COR-L47 (cell line): ENCODE measurements around the gene KIF1B.

Experiments
- DNase-seq: peaks from one replicate; lab custom pipeline; 2025; lab: John Stamatoyannopoulos, UW

KIF1B gene

GRCh38 chr1:10209905-10210810, at the start of gene KIF1B:
Gene KIF1B (plus strand): TSS chr1:10210570. CDS start chr1:10232329, 21,759 bp downstream.
- peak; percentile 96 for DNase-seq

- no peak for DNase-seq
Measured at GRCh38 chr1:10160907-10161490, 49.4 kb upstream of the KIF1B start.

GRCh38 chr1:10161541-10162290, 48.7 kb upstream of the KIF1B start:
- DNase-seq: no peak

DNA sequence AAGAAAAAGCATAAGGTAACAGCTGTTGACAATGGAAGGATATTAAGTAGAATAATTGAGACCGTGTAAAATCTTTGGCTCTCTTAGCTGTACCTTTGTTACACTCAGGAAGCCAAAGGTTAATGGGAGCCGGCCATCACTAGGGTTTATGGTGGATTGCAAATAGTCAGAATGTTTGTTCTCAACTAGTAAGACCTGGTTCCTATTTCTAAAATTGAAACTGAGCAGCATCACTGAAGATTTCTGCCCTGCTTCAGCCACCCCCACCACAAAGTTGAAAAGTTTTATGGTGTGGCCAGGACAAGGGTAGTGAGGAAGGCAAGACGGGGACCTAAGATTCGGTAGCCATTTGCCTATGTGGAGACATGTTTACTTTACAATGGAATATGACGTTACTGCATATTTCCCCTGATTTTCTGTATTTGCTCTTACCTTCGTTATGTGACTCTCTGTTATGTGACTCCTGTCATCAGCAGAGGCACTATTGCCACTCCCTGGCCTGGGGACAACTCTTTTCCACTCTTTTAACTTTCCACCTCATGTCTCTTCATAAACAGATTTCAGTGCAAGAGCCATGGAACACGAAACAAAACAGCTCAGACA, 41.4 kb upstream of the KIF1B start:
- DNase-seq: no peak

DNA sequence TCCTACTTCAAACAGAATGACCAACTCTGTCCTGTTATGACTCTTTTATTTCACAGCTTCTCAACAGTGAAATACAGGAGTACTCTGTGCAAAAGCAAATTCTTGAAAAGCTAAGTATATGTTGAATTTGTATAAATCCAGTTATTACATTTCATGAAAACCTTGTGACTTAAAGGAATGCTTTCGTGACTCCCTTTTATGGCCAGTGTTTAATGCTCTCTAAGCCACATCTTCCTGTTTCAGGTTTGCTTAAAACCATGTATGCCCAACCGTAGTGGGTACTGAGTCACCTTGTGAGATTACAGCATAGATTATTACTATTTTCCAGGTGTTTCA, 40.2 kb upstream of the KIF1B start:
- DNase-seq: no peak

DNA sequence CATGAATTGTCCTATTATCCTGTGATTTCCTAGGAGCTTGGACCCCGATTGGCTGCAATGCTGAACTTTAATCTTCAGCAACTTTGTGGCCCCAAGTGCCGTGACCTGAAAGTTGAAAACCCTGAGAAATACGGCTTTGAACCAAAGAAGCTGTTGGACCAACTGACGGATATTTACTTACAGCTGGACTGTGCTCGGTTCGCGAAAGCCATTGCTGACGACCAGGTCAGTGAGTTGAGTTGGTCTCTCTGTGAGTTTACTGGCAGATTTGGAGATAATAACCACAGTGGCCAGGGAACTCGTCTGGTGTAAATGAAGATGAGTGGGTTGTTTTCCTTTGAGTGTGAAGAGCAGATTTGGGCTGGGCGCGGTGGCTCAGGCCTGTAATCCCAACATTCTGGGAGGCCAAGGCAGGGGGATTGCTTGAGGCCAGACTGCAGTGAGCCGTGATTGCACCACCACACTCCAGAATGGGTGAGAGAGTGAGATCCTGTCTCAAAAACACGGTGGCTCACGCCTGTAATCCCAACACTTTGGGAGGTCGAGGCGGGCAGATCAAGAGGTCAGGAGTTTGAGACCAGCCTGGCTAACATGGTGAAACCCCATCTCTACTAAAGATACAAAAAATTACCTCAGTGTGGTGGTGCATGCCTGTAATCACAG, 39.1 kb upstream of the KIF1B start:
- no peak for DNase-seq

DNA sequence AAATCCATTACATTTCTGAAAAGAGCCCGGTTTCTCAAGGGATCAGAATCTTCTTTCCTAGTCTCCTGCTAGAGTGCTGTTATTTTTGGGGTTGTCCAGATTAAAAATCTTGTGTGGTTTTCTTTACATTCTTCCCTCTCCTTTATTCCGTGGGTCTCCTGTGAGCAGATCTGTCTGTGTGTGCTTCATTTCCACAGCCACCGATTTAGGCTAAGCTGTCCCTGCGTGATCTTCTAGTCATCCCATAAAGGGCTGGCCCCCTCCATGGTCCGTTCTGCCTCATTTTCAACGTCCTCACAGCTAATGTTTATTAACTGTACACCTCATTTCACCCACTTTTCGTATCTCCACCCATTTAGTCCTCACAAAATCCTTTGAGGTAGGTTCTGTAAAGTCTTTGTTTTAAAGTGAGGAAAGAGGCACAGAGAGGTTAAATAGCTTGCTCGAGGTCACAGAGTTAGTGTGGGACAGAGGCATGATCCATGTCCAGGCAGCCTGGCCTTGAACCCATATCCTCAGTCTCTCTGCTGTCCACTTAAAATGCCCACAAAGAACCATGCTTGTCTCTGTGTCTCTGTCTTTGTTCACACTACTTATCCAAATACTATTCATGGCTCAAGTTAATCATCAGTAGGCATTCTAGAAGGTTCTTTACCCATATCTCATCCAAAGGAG, 38.2 kb upstream of the KIF1B start:
- no peak for DNase-seq

- DNase-seq: no peak
Measured at GRCh38 chr1:10173582-10173981, 36.8 kb upstream of the KIF1B start.

DNA sequence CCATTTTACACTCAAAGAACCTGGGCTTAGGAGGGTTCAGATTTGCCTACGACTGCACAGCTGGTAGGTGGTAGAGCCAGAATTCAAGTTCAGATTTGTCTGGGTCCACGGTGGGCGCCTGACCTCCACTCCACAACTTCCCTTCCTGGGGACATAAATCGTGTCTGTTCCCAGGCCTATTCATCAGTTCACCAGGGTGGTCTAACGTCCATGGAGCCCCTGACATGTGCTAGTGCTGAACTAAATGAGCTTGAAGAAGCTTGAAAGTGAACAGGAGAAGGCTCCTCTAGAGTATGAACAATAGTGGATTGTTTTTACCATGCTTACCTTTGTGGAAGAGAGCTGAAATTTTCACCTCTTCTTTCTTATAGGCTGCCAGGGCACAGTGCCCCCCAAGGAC, 32.5 kb upstream of the KIF1B start:
- DNase-seq: no peak

DNA sequence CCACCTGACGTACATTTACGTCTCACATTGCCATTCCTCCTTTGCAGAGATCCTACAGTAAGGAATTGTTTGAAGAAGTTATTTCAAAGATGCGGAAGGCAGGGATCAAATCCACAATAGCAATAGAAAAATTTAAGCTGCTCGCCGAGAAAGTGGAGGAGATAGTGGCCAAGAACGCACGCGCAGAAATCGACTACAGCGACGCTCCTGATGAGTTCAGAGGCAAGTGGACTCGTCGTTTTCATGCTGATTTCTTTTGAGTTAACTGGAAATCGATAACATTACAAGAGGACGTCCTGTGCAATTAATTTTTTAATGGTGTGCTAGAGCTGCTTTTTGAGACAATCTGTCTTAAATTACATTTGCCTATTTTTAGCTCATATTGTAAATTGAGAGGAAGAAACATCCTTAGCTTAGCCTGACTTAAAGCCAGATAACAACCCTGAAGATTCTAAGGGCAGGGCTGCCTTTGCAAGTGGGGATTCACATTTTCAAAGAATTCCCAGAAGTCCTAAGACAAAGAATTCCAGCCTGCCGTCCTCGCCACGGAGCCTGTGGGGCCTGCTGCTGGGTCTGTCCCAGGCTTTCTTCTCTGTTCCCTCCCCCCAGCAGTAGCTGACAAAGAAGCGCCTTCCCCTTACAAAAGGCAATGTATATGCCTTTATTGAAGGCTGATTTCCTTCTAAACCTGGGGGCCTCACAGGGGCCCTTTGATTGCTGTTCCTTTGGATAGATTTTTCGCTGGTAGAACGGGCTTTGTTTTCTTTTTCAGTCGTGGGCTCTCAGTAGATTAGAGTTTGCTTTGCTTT, 31.6 kb upstream of the KIF1B start:
- no peak for DNase-seq

DNA sequence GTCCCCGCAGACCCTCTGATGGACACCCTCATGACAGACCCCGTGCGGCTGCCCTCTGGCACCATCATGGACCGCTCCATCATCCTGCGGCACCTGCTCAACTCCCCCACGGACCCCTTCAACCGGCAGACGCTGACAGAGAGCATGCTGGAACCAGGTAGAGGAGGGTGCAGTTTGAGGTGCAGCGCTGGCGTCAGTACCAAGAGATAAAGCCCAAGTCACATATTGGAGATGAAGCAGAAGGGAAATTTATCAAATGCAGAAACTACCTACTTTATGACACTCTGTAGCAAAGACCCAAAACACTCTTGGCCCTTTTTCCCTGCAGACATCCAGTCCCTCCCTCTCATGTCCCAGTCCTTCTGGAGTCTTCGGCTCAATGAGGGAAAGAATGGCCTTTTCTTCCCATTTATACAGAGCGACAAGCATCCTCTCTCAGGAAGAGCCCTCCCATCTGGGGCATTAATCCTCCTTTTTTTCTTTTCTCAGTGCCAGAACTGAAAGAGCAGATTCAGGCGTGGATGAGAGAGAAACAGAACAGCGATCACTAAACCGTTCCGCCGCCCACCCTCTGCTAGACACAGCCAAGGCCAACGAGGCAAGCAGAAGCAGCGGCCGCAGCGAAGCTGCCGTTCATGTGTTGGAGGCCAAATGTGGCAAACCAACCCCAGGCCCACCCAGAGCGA, 30.8 kb upstream of the KIF1B start:
- no peak for DNase-seq

DNA sequence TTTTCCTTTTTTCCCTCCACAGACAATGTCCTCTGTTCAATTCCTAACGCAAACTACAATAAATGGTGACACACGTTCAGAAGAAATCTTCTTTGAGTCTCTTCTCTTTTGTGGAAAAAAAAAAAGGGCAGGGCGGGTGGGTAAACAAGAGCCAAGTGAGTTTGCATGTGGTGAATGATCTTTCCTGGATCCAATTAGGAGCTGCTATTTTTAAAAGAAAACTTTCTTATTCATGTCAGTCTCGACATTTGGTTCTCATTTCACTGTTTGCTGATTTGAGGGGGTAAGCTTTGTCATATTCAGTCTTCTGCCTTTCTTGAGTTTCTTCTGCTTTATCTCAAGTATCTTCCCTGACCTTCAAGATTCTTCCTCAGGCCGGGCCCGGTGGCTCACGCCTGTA, 29.2 kb upstream of the KIF1B start:
- no peak for DNase-seq

- DNase-seq: no peak
Measured at GRCh38 chr1:10185759-10186158, 24.6 kb upstream of the KIF1B start.

DNA sequence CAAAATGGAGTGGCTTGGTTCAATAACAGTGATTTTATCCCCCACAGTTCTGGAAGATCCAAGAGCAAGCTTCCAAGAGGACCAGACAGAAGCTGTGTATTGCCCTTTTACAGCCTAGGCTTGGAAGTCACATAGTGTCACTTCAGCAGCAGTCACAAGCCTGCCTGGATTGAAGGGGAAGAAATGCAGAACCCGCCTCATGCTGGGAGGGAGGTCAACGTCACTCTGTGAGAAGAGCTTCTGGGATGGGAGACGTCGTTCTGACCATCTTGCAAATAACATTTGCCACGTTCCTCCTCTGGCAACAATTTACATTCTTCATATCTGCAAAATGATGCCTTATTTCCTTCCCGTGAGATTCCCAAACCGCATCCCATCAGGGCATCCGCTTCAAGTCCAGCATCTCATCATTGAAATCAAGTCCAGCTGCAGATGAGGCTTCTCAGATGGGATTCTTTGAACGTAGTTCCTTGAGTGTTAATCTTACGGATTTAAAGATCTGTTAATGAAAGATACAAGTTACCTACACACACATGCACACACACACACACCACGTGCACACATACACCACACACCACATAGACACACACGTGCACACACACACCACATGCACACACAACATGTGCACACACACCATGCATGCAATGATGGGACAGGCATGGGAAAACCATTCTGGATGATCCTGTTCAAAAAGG, 23.9 kb upstream of the KIF1B start:
- no peak for DNase-seq

- DNase-seq: no peak
Measured at GRCh38 chr1:10187026-10187334, 23.4 kb upstream of the KIF1B start.

DNA sequence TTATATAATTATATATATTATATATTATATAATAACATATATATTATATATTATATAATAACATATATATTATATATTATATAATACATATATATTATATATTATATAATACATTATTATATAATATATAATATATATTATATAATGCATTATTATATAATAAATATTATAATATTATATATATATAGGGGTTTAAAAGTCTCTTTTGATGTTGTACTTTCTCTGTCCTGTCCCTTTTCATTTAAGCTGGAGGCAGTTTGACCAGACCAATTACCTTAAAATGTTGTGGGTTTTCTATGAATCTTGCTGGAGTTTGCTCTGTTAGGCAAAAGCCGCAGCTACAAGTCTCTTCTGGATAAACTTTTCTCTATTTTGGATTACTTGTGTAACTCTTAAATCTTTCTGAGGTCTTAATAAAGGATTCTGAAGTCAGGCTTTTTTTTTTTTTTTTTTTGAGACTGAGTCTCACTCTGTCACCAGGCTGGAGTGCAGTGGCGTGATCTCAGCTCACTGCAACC, 22.2 kb upstream of the KIF1B start:
- no peak for DNase-seq

GRCh38 chr1:10189659-10190058, 20.7 kb upstream of the KIF1B start:
- DNase-seq: no peak

GRCh38 chr1:10192263-10192662, 18.1 kb upstream of the KIF1B start:
- no peak for DNase-seq

GRCh38 chr1:10193288-10193687, 17.1 kb upstream of the KIF1B start:
- no peak for DNase-seq
